Right hindlimb (tissue), 1 donor: ENCODE measurements around the gene KRT15.

ENCODE experiments used
- DNase-seq: peaks from one replicate; pipeline ENCODE4 v3.0.0-alpha.2; 2018

The KRT15 gene

GRCh38 chr17:41500131-41500911, 18.4 kb downstream of the KRT15 start:
- DNase-seq = no peak

- no peak for DNase-seq
These were observed 19.0 kb downstream of the KRT15 start for GRCh38 chr17:41499714-41500113.

DNA sequence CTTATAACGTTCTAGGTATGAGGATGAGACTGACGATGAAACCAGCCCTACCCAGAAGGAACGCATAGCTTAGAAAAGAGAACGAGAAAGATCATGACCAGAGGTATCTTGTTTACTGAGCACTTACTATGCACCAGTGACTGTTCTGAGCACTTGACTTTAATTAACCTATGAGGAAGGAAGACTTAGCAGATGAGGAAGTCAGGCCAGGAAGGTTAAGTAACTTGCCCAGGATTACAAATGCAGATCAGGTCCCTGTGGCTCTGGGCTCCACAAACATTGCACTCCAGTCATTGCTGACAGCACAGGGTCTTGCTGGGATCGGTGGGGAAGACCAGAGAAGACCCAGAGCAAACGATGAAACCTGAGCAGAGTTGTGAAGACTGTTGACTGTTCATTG, 20.4 kb downstream of the KRT15 start:
- no peak for DNase-seq

DNA sequence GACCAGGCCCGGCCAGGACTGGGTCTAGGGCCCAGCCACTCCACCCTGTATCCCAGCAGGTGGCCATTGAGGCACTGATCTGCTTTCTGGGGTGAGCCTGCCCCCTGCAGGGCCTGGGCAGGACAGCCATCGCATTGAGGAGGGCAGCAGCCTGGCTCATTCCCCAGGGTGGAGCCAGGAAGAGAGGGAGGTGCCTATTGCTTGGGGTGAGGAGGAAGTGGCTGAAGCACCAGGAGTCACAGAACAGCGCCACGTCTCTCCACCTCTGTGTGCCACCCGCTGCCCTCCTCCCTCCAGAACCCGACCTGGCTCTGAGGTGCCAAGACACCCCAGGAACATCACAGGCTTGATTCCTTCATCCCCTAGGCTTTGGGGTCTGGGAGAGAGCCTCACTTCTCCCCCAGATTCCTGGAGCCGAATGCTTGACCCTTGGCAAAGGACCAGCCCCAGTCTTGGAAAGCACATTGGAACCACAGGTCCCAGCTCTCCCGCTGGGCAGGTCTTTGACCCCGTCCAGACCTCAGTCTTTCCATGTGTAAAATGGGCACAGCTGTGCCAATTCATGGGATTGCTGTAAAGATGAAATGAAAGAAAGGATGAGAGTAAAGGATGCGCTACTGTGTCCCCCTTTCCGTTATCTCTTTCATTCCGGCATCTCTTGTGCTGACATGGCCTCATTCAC, 21.7 kb downstream of the KRT15 start:
- peak; percentile 43 for DNase-seq

GRCh38 chr17:41494524-41494923, 24.2 kb downstream of the KRT15 start:
- no peak for DNase-seq

- peak; percentile 53 for DNase-seq
These were observed 25.9 kb downstream of the KRT15 start for GRCh38 chr17:41492771-41493170.

DNA sequence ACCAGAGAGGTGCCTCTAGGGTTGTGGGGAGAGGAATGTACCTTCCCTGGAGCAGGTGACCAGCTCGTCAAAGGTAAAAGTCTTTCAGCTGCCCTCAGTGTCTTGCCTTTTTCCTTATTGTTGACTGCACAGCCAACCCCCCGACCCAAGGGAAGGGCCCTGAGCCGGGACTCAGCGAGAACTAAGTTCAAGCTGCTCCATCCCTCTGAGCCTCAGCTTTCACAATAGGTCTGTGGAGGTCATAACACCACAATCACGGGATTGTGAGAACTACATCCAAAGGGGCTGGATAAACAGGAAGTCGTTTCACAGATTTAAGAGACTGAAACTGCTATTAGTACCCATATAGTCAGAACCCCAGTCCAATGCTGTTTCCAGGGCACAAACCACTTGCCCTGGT, 26.3 kb downstream of the KRT15 start:
- DNase-seq = no peak

- DNase-seq = no peak
These were observed 27.2 kb downstream of the KRT15 start for GRCh38 chr17:41491476-41491875.

DNA sequence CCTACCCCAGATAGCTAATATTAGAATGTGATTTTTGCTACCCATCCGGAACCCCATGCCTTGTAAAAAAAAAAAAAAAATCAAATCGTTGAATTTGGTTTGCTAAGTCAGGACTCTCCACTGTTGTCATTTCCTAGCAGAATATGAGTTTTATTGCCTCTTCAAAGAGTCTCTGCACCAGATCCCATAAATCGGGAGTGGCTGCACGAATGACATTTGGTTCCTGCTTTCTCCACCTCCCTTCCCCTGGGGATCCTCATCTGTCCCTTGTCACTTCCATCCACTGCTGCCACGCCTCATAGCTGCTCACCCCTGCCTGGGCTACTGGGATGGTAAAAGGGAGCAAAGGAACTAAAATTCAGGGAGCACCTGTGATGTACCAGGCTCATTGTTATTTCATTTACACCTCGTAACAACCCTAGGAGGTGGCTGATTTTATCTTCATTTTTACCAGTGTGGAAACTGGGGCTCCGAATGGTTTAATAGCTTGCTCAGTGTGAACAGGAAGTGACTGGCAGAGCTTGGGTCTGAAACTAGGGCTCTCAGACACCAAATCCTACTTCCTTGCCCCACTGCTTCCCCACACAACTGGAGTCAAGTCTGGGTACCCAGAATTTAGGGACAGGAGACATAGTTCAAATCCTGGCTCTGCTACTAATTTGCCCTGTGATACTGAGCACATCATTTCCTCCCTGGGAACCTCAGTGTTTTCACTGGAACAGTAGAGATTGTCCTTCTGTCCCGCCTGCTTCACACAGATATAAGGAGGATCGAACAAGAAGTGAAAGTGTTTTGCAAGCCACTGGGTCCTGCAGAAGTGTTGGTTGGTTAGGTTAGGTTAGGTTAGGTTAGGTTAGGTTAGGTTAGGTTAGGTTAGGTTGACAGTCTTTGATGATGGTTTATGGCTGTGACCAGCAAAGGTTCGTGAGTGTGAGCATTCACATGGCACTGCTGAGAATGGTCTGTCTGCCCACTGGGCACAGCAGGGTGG, 28.4 kb downstream of the KRT15 start:
- DNase-seq = no peak

DNA sequence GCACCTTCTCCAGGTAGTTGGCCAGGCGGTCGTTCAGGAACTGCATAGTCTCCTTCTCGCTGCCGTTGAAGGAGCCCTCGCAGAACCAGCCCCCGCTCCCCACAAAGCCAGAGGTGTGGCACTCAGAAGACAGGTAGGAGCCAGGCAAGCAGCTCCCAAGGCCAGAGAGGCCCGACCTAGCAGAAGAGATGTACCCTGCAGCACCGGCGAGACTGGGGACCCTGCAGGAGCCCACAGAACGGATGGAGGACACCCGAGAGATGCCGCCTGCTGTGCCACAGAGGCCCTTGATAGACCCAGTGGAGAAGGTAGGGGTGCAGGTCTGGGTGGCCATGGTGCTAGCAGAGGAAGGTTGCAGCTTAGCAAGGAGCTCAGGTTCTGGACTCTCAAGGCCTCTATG, 29.2 kb downstream of the KRT15 start, which contains the start of gene KRT36:
Gene KRT36, minus strand, starts transcription at position 380 of the 400 bp plus-strand sequence. Its CDS starts 46 bp downstream, at position 334.
- no peak for DNase-seq

DNA sequence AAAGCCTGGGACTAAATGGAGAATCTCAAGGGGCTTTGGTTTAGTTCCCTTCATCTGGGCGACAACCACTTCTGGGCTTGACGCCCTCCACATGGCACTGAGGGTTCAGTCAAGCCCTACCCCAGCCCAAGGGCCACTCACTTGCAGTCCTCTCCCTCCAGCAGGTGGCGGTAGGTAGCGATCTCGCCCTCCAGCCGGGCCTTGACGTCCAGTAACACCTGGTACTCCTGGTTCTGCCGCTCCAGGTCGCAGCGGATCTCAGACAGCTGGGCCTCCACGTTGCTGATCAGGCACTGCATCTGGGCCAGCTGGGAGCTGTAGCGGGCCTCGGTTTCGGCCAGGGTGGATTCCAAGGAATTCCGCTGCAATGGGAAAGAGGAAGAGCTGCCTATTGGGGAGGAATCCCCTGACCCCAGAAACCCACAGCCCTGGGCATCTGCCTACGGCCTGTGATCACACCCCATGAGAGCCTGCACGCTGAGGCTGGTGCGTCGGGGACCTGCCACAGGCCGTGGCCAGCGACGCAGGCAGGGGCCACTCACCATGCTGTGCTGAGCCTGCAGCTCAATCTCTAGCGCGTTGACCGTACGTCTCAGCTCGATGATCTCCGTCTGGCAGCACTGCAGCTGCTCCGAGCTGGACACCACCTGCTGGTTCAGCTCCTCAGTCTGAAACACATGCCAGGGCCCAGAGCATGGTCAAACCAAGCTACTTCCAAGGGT, 31.7 kb downstream of the KRT15 start:
- DNase-seq = no peak

- no peak for DNase-seq
These were observed 32.4 kb downstream of the KRT15 start for GRCh38 chr17:41486316-41486715.

DNA sequence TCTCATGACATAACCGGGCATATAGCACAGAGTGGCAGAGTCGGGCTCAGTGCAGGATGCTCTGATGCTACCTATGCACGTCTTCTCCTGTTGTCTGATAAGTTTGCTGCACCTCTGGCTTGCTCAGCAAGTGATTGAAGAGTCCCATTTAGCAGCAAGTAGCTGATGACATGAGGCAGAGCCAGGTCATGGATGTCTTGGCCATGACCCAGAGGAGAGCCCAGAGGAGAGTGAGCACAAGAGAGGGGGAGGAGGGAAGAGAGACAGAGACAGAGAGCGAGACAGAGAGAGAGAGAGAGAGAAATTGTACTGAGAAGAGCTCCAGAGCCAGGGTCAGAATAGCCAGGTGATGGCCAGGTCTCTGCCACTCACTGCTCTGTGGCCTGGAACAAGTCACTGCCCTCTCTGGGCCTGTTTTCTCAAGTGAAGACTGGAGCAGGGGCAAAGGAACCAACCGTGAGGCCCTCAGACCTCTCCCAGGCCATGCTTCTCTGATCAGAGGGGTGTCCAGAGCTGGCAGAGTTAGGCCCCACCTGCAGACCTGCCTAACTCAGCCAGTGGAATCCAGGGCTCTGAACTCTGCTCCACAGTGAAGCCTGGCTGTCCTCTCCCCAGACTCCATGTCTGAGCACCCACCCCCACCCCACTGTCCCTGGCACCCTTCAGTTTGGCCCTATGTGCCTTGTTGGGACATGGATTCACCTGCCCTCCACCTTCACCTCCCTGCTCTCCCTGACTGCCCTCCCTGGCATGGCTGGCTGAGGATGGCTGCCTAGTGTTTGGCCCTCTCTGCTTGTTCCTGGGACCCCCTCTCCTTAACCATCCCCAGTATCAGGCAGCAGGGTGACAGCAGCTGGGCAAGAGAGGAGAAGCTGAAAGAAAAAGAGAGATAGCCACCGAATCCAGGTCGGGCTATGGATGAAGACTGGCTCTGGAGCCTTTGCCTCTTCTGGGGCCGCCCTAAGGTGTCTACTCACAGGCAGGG, 33.5 kb downstream of the KRT15 start:
- no peak for DNase-seq

DNA sequence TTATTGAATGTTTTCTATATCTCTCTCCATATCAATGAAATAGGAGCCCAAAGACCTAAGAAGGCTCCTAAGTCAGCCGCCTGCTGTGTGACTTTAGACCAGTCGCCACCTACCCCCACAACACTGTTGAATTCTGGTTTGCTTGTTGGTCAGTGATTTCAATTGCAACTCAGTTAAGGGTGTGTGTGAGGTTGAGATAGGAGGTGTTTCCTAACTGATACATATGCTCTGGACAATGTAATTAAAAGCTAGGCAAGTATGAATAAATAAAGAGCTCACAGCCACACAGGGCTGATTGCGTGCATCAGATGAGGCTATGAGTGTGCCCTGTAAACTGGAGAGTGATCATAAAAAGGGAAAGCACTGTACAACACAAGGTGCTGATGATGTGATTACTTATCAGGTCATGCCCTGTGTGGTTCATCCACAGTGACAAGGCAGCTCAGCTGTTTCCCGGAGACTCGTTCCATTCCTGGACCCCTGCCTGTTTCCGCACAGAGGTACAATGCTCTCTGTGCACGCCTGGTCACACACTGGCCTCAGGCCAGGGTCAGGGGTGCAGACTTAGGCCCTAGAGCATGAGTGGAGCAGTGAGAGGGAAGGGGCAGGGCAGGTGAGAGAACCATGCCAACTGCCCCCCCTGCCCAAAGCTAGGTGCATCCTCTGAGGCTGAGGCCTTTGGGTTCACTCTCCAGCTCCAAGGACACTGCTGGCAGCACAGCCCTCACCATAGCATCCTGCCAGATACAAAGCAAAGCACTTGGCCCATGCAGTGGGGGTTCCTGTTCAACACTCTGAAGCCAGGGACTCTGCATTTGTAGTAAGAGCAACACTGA, 34.5 kb downstream of the KRT15 start:
- no peak for DNase-seq

DNA sequence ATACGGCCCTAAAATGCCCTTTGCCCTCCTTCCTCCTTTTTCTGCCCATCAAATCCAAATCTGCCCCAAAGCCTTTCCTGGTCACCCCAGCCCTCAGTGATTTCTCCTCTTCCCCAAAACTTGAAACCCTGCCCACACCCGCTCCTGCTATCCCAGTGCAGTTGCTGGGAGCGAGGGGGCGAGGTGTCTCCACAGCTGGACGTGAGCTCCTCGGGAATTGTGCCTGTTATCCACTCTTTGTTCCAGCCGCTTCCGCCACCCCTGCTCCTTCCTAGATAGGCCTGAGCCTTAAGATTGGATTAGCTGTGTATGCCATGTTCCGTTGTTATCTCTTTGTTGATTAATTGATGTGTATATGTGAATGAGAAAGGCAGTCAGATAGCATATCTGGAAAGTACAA, 35.2 kb downstream of the KRT15 start:
- DNase-seq = no peak

DNA sequence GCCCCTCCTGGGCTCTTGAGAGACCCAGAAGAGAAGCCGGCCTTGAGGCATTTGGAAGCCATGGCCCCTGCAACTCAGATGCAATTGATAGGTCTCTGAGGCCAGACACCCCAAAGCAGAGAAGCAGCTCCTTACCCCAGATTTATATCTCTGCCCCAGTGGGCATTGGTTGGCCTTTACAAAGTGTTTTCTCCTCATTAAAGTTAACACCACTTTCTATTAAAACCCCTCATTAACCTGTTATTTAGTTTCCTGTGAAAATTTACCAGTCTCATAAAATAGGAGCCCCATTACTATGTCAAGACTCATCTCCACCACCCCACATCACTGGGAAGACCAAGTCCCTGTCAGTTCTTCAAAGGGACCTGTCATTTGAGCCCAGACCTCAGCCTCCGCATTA, 37.7 kb downstream of the KRT15 start, which contains the start of gene KRT35:
Gene KRT35, minus strand, starts transcription at position 116 of the 400 bp plus-strand sequence. Its CDS starts 54 bp downstream, at position 62.
- DNase-seq = no peak

DNA sequence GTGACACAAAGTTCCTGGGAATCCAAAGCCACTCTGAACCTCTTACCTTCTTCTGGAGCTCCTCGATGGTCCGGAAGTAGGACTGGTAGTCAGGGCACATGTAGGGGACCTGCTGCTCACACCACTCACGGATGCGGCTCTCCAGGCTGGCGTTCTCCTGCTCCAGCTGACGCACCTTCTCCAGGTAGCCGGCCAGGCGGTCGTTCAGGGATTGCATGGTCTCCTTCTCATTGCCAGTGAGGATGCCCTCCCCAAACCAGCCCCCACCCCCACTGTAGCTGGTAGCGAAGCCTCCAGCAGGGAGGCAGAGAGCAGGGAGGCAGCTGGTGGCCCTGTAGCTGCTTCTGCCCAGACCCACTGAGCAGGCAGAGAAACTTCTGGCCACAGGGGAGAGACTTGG, 38.1 kb downstream of the KRT15 start:
- no peak for DNase-seq

GRCh38 chr17:41480136-41480535, 38.6 kb downstream of the KRT15 start:
- DNase-seq = peak; percentile 4

DNA sequence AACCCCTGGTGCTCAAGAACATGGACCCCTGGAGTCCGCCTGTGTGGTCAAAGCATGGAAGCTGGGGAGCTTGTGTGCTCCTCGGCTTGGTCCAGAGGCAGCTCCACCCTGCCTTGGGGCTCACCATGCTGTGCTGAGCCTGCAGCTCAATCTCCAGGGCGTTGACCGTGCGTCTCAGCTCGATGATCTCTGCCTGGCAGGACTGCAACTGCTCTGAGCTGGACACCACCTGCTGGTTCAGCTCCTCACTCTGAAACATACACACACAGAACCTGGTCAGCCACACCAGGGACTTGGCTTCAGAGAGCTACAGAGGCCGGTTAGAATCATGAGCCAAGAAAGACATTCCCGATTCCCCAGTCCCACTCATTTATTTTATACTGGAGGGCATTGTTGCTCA, 40.5 kb downstream of the KRT15 start:
- peak; percentile 4 for DNase-seq
